ENCODE results near the gene GLIPR2. TPM values are rescaled to one million over a fixed set of nuclear protein-coding genes. Genes with fewer than 3 reads are reported as not detected.
A peak's percentile ranks its signal among the peaks of the same experiment; 100 is the strongest.
"Not testable (repeated sequence)": the region's sequence is repeated elsewhere in the genome, so short reads cannot be mapped to it uniquely, and the experiment has no call there.

Gene GLIPR2
- total RNA-seq, 1 experiment from 2014 or later = 0.75 TPM

DNA sequence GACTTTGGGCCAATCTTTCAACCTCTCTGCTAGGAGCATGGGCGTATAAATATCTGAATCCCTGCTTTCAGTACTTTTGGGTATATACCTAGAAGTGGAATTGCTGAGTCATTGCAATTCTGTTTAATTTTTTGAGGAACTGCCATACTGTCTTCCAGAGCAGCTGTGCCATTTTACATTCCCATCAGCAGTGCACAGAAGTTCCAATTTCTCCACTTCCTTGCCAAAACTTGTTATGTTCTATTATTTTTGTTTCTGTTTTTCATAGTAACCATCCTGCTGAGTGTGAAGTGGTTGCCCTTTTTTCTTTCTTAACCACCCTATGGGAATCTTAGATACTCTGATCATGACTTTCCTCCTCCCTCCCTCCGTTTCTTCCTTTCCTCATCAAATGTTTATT, 21.6 kb downstream of the GLIPR2 start:
- H3K9me2 ChIP-seq (replicated peaks; ENCODE audit: insufficient read depth, low read length) = no peaks in the 10 kb centered on the region
- no peak overlapping the region for H3K4me3 ChIP-seq (ENCODE audit: low read length)
- no peak overlapping the region for H3K4me2 ChIP-seq (ENCODE audit: low read depth, low read length, poor library complexity, severe bottlenecking)
- H3K27me3 ChIP-seq (ENCODE audit: low read length) = no peaks in the 10 kb centered on the region
- no peak for DNase-seq
- H2AFZ ChIP-seq (ENCODE audit: low read length) = no peak overlapping the region
- H3K79me2 ChIP-seq (ENCODE audit: low read length) = no peaks in the 10 kb centered on the region
- H3K9me3 ChIP-seq (ENCODE audit: low read length) = no peaks in the 10 kb centered on the region
- no peaks in the 10 kb centered on the region for H3K36me3 ChIP-seq (ENCODE audit: insufficient read depth, low read length)
- no peaks in the 10 kb centered on the region for H3K4me1 ChIP-seq (ENCODE audit: low read length)
- no peaks in the 10 kb centered on the region for H4K20me1 ChIP-seq (ENCODE audit: insufficient read depth, low read depth, low read length)
- H3K9ac ChIP-seq (ENCODE audit: low read length) = no peak overlapping the region
- H3K27ac ChIP-seq (ENCODE audit: low read length) = no peak overlapping the region

DNA sequence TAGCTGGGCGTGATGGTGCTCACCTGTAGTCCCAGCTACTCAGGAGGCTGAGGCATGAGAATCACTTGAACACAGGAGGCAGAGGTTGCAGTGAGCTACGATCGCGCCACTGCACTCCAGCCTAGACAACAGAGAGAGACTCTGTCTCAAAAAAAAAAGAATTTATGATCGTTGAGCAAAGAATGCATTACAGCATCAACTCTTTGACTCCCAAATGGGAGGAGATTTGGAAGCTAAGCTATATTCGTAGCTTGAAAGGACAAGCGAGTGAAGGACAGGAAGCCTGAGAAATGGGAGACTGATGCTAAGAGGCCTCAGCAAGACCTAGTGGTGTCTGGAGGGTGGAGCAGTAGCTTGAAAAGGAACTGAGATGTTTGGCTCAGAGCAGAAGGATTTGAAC, 22.4 kb downstream of the GLIPR2 start:
- no peaks in the 10 kb centered on the region for H3K36me3 ChIP-seq (ENCODE audit: insufficient read depth, low read length)
- H3K9me3 ChIP-seq (ENCODE audit: low read length) = no peaks in the 10 kb centered on the region
- no peak overlapping the region for H3K4me2 ChIP-seq (ENCODE audit: low read depth, low read length, poor library complexity, severe bottlenecking)
- peak; percentile 15 for DNase-seq
- H3K79me2 ChIP-seq (ENCODE audit: low read length) = no peaks in the 10 kb centered on the region
- H2AFZ ChIP-seq (ENCODE audit: low read length) = no peak overlapping the region
- no peak overlapping the region for H3K27ac ChIP-seq (ENCODE audit: low read length)
- no peaks in the 10 kb centered on the region for H4K20me1 ChIP-seq (ENCODE audit: insufficient read depth, low read depth, low read length)
- no peaks in the 10 kb centered on the region for H3K4me1 ChIP-seq (ENCODE audit: low read length)
- no peaks in the 10 kb centered on the region for H3K9me2 ChIP-seq (replicated peaks; ENCODE audit: insufficient read depth, low read length)
- no peaks in the 10 kb centered on the region for H3K27me3 ChIP-seq (ENCODE audit: low read length)
- no peak overlapping the region for H3K4me3 ChIP-seq (ENCODE audit: low read length)
- no peak overlapping the region for H3K9ac ChIP-seq (ENCODE audit: low read length)

DNA sequence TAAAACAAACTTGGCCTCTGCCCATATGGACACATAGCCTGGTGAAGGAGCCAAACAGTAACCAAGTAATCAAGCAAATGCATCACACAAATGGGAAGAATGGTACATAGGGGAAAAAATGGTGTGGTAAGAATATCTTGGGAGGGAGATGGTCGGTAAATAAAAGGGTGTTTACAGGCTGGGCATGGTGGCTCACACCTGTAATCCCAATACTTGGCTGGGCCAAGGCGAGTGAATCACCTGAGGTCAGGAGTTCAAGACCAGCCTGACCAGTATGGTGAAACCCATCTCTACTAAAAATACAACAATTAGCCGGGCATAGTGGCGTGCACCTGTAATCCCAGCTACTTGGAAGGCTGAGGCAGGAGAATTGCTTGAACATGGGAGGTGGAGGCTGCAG, 23.0 kb downstream of the GLIPR2 start:
- not testable (repeated sequence) for H3K9me3 ChIP-seq (ENCODE audit: low read length); H2AFZ ChIP-seq (ENCODE audit: low read length); H3K79me2 ChIP-seq (ENCODE audit: low read length); H3K4me2 ChIP-seq (ENCODE audit: low read depth, low read length, poor library complexity, severe bottlenecking); H3K4me1 ChIP-seq (ENCODE audit: low read length); DNase-seq; H3K9me2 ChIP-seq (replicated peaks; ENCODE audit: insufficient read depth, low read length); H3K27ac ChIP-seq (ENCODE audit: low read length); H3K4me3 ChIP-seq (ENCODE audit: low read length); H3K9ac ChIP-seq (ENCODE audit: low read length); H4K20me1 ChIP-seq (ENCODE audit: insufficient read depth, low read depth, low read length); H3K36me3 ChIP-seq (ENCODE audit: insufficient read depth, low read length); H3K27me3 ChIP-seq (ENCODE audit: low read length)

DNA sequence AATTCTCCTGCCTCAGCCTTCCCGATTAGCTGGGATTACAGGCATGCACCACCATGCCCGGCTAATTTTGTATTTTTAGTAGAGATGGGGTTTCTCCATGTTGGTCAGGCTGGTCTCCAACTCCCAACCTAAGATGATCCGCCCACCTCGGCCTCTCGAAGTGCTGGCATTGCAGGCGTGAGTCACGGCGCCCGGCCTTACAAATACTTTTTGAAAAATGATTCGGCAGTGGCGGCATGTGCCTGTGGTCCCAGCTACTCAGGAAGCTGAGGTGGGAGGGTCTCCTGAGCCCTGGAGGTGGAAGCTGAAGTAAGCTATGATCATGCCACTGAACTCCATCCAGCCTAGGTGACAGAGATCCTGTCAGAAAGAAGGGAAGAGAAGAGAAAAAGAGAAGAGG, 23.6 kb downstream of the GLIPR2 start:
- H3K27me3 ChIP-seq (ENCODE audit: low read length); H3K4me2 ChIP-seq (ENCODE audit: low read depth, low read length, poor library complexity, severe bottlenecking); H4K20me1 ChIP-seq (ENCODE audit: insufficient read depth, low read depth, low read length); H3K36me3 ChIP-seq (ENCODE audit: insufficient read depth, low read length); DNase-seq; H3K4me3 ChIP-seq (ENCODE audit: low read length); H2AFZ ChIP-seq (ENCODE audit: low read length); H3K4me1 ChIP-seq (ENCODE audit: low read length); H3K9ac ChIP-seq (ENCODE audit: low read length); H3K79me2 ChIP-seq (ENCODE audit: low read length); H3K9me2 ChIP-seq (replicated peaks; ENCODE audit: insufficient read depth, low read length); H3K27ac ChIP-seq (ENCODE audit: low read length); H3K9me3 ChIP-seq (ENCODE audit: low read length): not testable (repeated sequence)

GRCh38 chr9:36161187-36161586, 24.7 kb downstream of the GLIPR2 start:
- no peak overlapping the region for H2AFZ ChIP-seq (ENCODE audit: low read length)
- H4K20me1 ChIP-seq (ENCODE audit: insufficient read depth, low read depth, low read length) = no peaks in the 10 kb centered on the region
- no peaks in the 10 kb centered on the region for H3K36me3 ChIP-seq (ENCODE audit: insufficient read depth, low read length)
- no peaks in the 10 kb centered on the region for H3K9me3 ChIP-seq (ENCODE audit: low read length)
- H3K9ac ChIP-seq (ENCODE audit: low read length) = no peak overlapping the region
- no peak overlapping the region for H3K4me2 ChIP-seq (ENCODE audit: low read depth, low read length, poor library complexity, severe bottlenecking)
- no peaks in the 10 kb centered on the region for H3K79me2 ChIP-seq (ENCODE audit: low read length)
- no peak overlapping the region for H3K27ac ChIP-seq (ENCODE audit: low read length)
- DNase-seq = no peak
- no peaks in the 10 kb centered on the region for H3K9me2 ChIP-seq (replicated peaks; ENCODE audit: insufficient read depth, low read length)
- H3K4me3 ChIP-seq (ENCODE audit: low read length) = no peak overlapping the region
- no peaks in the 10 kb centered on the region for H3K27me3 ChIP-seq (ENCODE audit: low read length)
- peaks cover under 1% of the 10 kb centered on the region for H3K4me1 ChIP-seq (ENCODE audit: low read length)

DNA sequence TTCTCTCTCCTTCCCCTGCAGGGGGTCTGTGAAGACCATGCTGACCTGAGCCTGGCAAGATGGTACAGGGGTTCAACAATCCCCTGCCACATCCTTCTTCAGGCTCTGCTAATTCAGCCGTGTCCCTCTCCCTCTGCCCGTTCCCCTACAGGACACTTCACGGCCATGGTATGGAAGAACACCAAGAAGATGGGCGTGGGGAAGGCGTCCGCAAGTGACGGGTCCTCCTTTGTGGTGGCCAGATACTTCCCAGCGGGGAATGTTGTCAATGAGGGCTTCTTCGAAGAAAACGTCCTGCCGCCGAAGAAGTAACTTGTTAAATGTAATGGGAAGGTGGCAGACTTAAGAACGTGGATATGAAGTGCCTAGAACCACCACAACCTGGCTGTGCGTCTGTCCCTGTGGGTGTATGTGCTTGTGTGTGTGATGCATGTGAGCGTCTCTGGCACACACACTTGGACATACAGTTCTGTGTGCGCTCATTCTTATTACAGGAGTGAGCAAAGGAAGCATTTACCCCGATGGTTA, 25.7 kb downstream of the GLIPR2 start:
- Histone ChIP-seq H3K9me2 (replicated peaks; ENCODE audit: insufficient read depth, low read length) (no peaks in the 10 kb centered on the region), H3K27ac (ENCODE audit: low read length) (no peak overlapping the region), H2AFZ (ENCODE audit: low read length) (no peak overlapping the region), H3K4me1 (ENCODE audit: low read length) (peaks cover 7% of the 10 kb centered on the region), H3K9me3 (ENCODE audit: low read length) (no peaks in the 10 kb centered on the region), H3K27me3 (ENCODE audit: low read length) (no peaks in the 10 kb centered on the region), H3K36me3 (ENCODE audit: insufficient read depth, low read length) (no peaks in the 10 kb centered on the region), H3K4me2 (ENCODE audit: low read depth, low read length, poor library complexity, severe bottlenecking) (no peak overlapping the region), H3K4me3 (ENCODE audit: low read length) (no peak overlapping the region), H3K79me2 (ENCODE audit: low read length) (no peaks in the 10 kb centered on the region), H4K20me1 (ENCODE audit: insufficient read depth, low read depth, low read length) (no peaks in the 10 kb centered on the region), H3K9ac (ENCODE audit: low read length) (no peak overlapping the region)
- no peak for DNase-seq

DNA sequence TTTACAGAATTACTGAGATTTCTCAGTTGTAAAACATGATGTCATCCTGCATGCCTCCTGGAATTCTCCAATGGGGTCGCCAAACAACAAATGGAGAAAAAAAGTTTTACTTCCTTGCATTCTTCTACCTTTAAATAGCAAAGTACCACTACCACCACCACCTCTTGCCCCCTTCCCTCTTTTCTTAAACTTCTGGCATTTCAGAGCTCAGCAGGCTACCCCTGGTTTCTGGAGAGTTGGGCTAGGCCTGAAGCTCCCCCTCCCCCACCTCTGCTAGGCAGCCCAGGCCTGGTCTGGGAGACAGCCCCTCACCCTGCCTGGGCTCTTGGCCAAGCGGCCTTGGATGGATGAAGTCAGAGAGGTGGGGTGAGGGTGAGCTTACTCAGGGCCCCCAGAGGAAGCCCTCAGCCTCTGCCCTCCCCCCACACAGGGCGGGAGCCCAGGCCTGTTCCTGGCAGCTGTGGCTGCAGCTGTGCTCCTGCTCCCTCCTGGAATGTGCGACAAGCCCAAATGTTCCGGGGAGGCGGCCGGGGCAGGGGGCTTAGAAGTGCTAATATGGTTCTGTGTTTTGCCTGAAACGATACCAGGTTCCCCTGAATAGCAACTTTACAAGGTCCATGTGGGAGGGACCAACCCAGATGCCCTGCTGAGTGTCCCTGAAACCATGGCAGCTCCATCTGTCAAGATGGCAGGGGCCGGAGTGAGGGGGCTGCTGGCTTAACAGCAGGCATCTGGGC, 26.7 kb downstream of the GLIPR2 start:
- H3K9ac ChIP-seq (ENCODE audit: low read length) = no peak overlapping the region
- no peaks in the 10 kb centered on the region for H3K9me3 ChIP-seq (ENCODE audit: low read length)
- H3K4me2 ChIP-seq (ENCODE audit: low read depth, low read length, poor library complexity, severe bottlenecking) = no peak overlapping the region
- H3K36me3 ChIP-seq (ENCODE audit: insufficient read depth, low read length) = no peaks in the 10 kb centered on the region
- H3K79me2 ChIP-seq (ENCODE audit: low read length) = no peaks in the 10 kb centered on the region
- no peaks in the 10 kb centered on the region for H3K27me3 ChIP-seq (ENCODE audit: low read length)
- peaks cover 7% of the 10 kb centered on the region for H3K4me1 ChIP-seq (ENCODE audit: low read length)
- no peaks in the 10 kb centered on the region for H4K20me1 ChIP-seq (ENCODE audit: insufficient read depth, low read depth, low read length)
- no peak overlapping the region for H2AFZ ChIP-seq (ENCODE audit: low read length)
- no peak overlapping the region for H3K27ac ChIP-seq (ENCODE audit: low read length)
- no peak for DNase-seq
- no peaks in the 10 kb centered on the region for H3K9me2 ChIP-seq (replicated peaks; ENCODE audit: insufficient read depth, low read length)
- H3K4me3 ChIP-seq (ENCODE audit: low read length) = no peak overlapping the region

- Histone ChIP-seq H3K9ac (ENCODE audit: low read length) (no peak overlapping the region), H3K36me3 (ENCODE audit: insufficient read depth, low read length) (no peaks in the 10 kb centered on the region), H3K9me2 (replicated peaks; ENCODE audit: insufficient read depth, low read length) (no peaks in the 10 kb centered on the region), H3K9me3 (ENCODE audit: low read length) (no peaks in the 10 kb centered on the region), H3K4me3 (ENCODE audit: low read length) (no peak overlapping the region), H4K20me1 (ENCODE audit: insufficient read depth, low read depth, low read length) (no peaks in the 10 kb centered on the region), H2AFZ (ENCODE audit: low read length) (no peak overlapping the region), H3K27me3 (ENCODE audit: low read length) (no peaks in the 10 kb centered on the region), H3K4me1 (ENCODE audit: low read length) (peaks cover 7% of the 10 kb centered on the region), H3K79me2 (ENCODE audit: low read length) (no peaks in the 10 kb centered on the region), H3K27ac (ENCODE audit: low read length) (no peak overlapping the region), H3K4me2 (ENCODE audit: low read depth, low read length, poor library complexity, severe bottlenecking) (no peak overlapping the region)
- no peak for DNase-seq
Observed at GRCh38 chr9:36163786-36164170, 27.2 kb downstream of the GLIPR2 start.
